Small intestine (tissue), 7 donors: ENCODE measurements around the gene PDE9A. TPM values are rescaled to one million over a fixed set of nuclear protein-coding genes. Genes with fewer than 3 reads are reported as not detected.

Experiments used
- DNase-seq, 2 donors: peaks; one replicate each; pipeline versions ENCODE4 v3.0.0 to v3.0.0-alpha.2; 2013
- FAIRE-seq: peaks from 2 replicates; lab custom pipeline; 2012; peaks lifted over from hg19 to GRCh38; lab: Jason Lieb, UNC
- H3K27ac ChIP-seq, 3 donors: one replicate each; pipeline ENCODE4 v1.5.1; 2013; ENCODE audit warnings: low read length in 2 of 3, mild to moderate bottlenecking in 2 of 3, control low read depth in 1 of 3, inconsistent platforms in 1 of 3, low read depth in 1 of 3, moderate library complexity in 1 of 3
- H3K27me3 ChIP-seq, 3 donors: one replicate each; pipeline ENCODE4 v1.6.1; 2013; ENCODE audit warnings: low read length in 3 of 3, inconsistent platforms in 1 of 3; ENCODE audit not compliant: control insufficient read depth in 3 of 3, insufficient read depth in 3 of 3
- H3K36me3 ChIP-seq, 3 donors: one replicate each; pipeline ENCODE4 v1.6.1; 2013; ENCODE audit warnings: low read length in 3 of 3, inconsistent platforms in 1 of 3, low read depth in 1 of 3, mild to moderate bottlenecking in 1 of 3, moderate library complexity in 1 of 3; ENCODE audit not compliant: control insufficient read depth in 3 of 3, insufficient read depth in 2 of 3
- H3K4me1 ChIP-seq, 3 donors: one replicate each; pipeline ENCODE4 v1.6.1; 2013; ENCODE audit warnings: low read length in 2 of 3, inconsistent platforms in 1 of 3, low read depth in 1 of 3, mild to moderate bottlenecking in 1 of 3, moderate library complexity in 1 of 3; ENCODE audit not compliant: control insufficient read depth in 3 of 3, insufficient read depth in 2 of 3
- H3K4me3 ChIP-seq, 3 donors: one replicate each; pipeline ENCODE4 v1.5.1; 2013; ENCODE audit warnings: low read length in 3 of 3, control low read depth in 1 of 3, inconsistent platforms in 1 of 3, low read depth in 1 of 3, mild to moderate bottlenecking in 1 of 3, moderate library complexity in 1 of 3
- H3K9me3 ChIP-seq, 2 donors: one replicate each; pipeline ENCODE4 v1.6.1; 2013; ENCODE audit warnings: low read depth in 1 of 2, low read length in 1 of 2; ENCODE audit not compliant: control insufficient read depth in 2 of 2, insufficient read depth in 1 of 2
- WGBS, 3 donors: extraction: QIAGEN DNeasy Blood & Tissue Kit; methylation state at CpG; one replicate each; pipeline ENCODE4 v1.1.7; 2013; 5-methylcytosine and 5-hydroxymethylcytosine counted together
- polyA plus RNA-seq, 4 donors: library from polyadenylated mRNA; stranded (reverse) in 3 of 4; unstranded in 1 of 4; fragments of 200-250 nt in 3 of 4; fragments of 120-200 nt in 1 of 4; gene quantifications; one replicate each; pipeline versions ENCODE4 v1.2.1 to v1.2.3, GENCODE V29; 2013
- donor health status: healthy with polysubstance abuse.
- donor health status: control.
- donor health status: control.
- donor health status: Bipolar disorder and iron deficiency.
- donor health status: healthy.

Gene PDE9A
- polyA plus RNA-seq, 4 donors: 31.0 to 96.6 (median 49.6) TPM

GRCh38 chr21:42768324-42769121 is 115.1 kb downstream of the PDE9A start:
- Histone ChIP-seq H3K9me3 (no peaks in the 10 kb centered on the region), H3K36me3 (peaks cover 2 to 90% (median 11%) of the 10 kb centered on the region in 3 donors), H3K27ac (no peak overlapping the region), H3K4me1 (peaks cover 0 to 9% (median 0%) of the 10 kb centered on the region in 3 donors), H3K27me3 (no peaks in the 10 kb centered on the region), H3K4me3 (no peak overlapping the region)
- WGBS, 3 donors: 89 to 91% (median 90%) methylated on average over 21 of the region's 21 CpGs
- DNase-seq: no peak
- FAIRE-seq: no peak

- FAIRE-seq: no peak
- no peak for DNase-seq
- H3K36me3 ChIP-seq: peaks cover 2 to 86% (median 11%) of the 10 kb centered on the region in 3 donors
- 77 to 88% (median 84%) methylated on average over 9 of the region's 9 CpGs for WGBS, 3 donors
- peaks cover 0 to 1% (median 0%) of the 10 kb centered on the region in 3 donors for H3K4me1 ChIP-seq
- no peak overlapping the region for H3K27ac ChIP-seq
- no peak overlapping the region for H3K4me3 ChIP-seq
- H3K9me3 ChIP-seq: no peaks in the 10 kb centered on the region
- no peaks in the 10 kb centered on the region for H3K27me3 ChIP-seq
These were observed 115.9 kb downstream of the PDE9A start for GRCh38 chr21:42769183-42769819.

GRCh38 chr21:42769820-42770716 is 116.6 kb downstream of the PDE9A start:
- peaks cover 2 to 85% (median 11%) of the 10 kb centered on the region in 3 donors for H3K36me3 ChIP-seq
- no peak for DNase-seq
- WGBS, 3 donors: 88 to 93% (median 93%) methylated on average over 28 of the region's 28 CpGs
- FAIRE-seq: no peak
- no peak overlapping the region for H3K4me3 ChIP-seq
- H3K27me3 ChIP-seq: no peaks in the 10 kb centered on the region
- no peaks in the 10 kb centered on the region for H3K4me1 ChIP-seq
- H3K9me3 ChIP-seq: no peaks in the 10 kb centered on the region
- no peak overlapping the region for H3K27ac ChIP-seq

GRCh38 chr21:42770717-42771502 is 117.5 kb downstream of the PDE9A start:
- Histone ChIP-seq H3K27me3 (no peaks in the 10 kb centered on the region), H3K27ac (no peak overlapping the region), H3K4me1 (no peaks in the 10 kb centered on the region), H3K9me3 (peaks cover 0 to 2% of the 10 kb centered on the region in 2 donors), H3K4me3 (no peak overlapping the region), H3K36me3 (peaks cover 2 to 85% (median 11%) of the 10 kb centered on the region in 3 donors)
- WGBS, 3 donors: 91 to 93% (median 93%) methylated on average over 27 of the region's 27 CpGs
- no peak for FAIRE-seq
- DNase-seq: no peak

- FAIRE-seq: no peak
- H3K4me1 ChIP-seq: no peaks in the 10 kb centered on the region
These were observed 118.0 kb downstream of the PDE9A start for GRCh38 chr21:42771503-42771805.

GRCh38 chr21:42775123-42775522 is 121.7 kb downstream of the PDE9A start:
- peaks cover 0 to 2% of the 10 kb centered on the region in 2 donors for H3K9me3 ChIP-seq
- H3K27ac ChIP-seq: no peak overlapping the region
- H3K27me3 ChIP-seq: peaks cover 0 to 7% (median 2%) of the 10 kb centered on the region in 3 donors
- peaks cover 2 to 54% (median 3%) of the 10 kb centered on the region in 3 donors for H3K36me3 ChIP-seq
- 88 to 93% (median 93%) methylated on average over 12 of the region's 12 CpGs for WGBS, 3 donors
- FAIRE-seq: no peak
- DNase-seq: no peak
- H3K4me1 ChIP-seq: no peaks in the 10 kb centered on the region
- H3K4me3 ChIP-seq: no peak overlapping the region

More at GRCh38 chr21:42771503-42771805, 118.0 kb downstream of the PDE9A start:
- WGBS, 3 donors: 93 to 95% (median 94%) methylated on average over 12 of the region's 12 CpGs
- no peak for DNase-seq
- Histone ChIP-seq H3K4me3 (no peak overlapping the region), H3K27me3 (no peaks in the 10 kb centered on the region), H3K27ac (no peak overlapping the region), H3K9me3 (peaks cover 0 to 2% of the 10 kb centered on the region in 2 donors), H3K36me3 (peaks cover 2 to 81% (median 11%) of the 10 kb centered on the region in 3 donors)

- peaks cover 2 to 46% (median 3%) of the 10 kb centered on the region in 3 donors for H3K36me3 ChIP-seq
- 89 to 92% (median 89%) methylated on average over 13 of the region's 13 CpGs for WGBS, 3 donors
- DNase-seq (no peak), FAIRE-seq (no peak)
- no peak overlapping the region for H3K4me3 ChIP-seq
- no peak overlapping the region for H3K27ac ChIP-seq
- H3K9me3 ChIP-seq: peaks cover 0 to 2% of the 10 kb centered on the region in 2 donors
- H3K4me1 ChIP-seq: peaks cover 0 to 5% (median 0%) of the 10 kb centered on the region in 3 donors
- H3K27me3 ChIP-seq: peaks cover 0 to 7% (median 2%) of the 10 kb centered on the region in 3 donors
These were observed 122.5 kb downstream of the PDE9A start for GRCh38 chr21:42775891-42776290.
